Spleen (tissue), 7 donors: ENCODE results near the gene CASP3.

ENCODE experiments used
- POLR2A ChIP-seq, 3 donors: fragments of 450-650 bp; IDR thresholded peaks; one replicate each; pipeline ENCODE4 v1.5.1; 2017; ENCODE audit warnings: antibody characterized with exemption in 3 of 3, mild to moderate bottlenecking in 1 of 3
- TF ChIP-seq, protein P1 (sequence below), 11 experiments: fragments of 200-600 bp in 7 of 11; fragments of 450-650 bp in 4 of 11; sonication (generic) in 4 of 11; IDR thresholded peaks in 8 of 11; conservative IDR thresholded peaks in 3 of 11; 1 replicate in 7 of 11; 2 replicates in 4 of 11; pipeline versions ENCODE4 v1.4.0 to v1.8.0; 2016 to 2021; ENCODE audit warnings: antibody characterized with exemption in 11 of 11, inconsistent platforms in 4 of 11, mild to moderate bottlenecking in 1 of 11
- donor health status: DM: no; HTN: no; CAD: no; lungs with moderate emphysema.
- donor health status: DM: no; HTN: no; CAD: no.
- donor health status: DM: no; HTN: no; CAD: no.

DNA sequence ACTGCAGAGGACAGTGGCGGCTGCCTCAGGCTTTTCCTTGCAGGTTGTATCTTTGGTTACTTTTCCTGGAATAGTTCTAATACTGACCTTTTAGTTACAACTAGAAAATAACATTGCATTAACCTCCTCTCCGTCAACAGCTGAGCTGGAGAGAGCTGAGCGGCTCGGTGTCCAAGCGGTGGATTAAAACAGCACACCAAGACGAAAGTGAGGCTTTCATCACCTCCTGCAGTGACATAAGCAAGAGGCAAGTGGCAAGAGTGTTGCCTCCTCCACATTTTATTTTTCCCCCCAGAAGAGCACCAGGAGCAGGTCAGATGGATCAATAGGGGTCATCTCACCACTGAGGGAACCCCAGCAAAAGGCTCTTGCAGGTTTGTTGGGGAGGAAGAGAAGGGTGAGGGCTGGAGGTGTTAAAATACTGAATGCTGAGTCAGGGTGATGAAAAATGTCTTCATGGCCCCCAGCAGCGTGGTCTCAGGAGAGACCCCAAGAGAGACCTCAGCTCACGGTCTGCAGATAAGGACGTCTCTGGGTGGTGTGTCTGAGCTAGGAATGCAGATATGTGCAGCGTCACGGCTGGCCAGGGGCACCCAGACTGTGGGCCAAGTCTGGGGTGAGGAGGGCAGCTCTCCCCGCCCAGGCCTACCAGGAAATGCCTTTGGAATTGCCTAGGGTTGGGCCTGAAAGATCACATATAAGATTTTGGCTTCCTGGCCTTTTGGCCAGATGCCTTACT is 50.3 kb downstream of the CASP3 start:
- TF ChIP-seq, protein P1, sequence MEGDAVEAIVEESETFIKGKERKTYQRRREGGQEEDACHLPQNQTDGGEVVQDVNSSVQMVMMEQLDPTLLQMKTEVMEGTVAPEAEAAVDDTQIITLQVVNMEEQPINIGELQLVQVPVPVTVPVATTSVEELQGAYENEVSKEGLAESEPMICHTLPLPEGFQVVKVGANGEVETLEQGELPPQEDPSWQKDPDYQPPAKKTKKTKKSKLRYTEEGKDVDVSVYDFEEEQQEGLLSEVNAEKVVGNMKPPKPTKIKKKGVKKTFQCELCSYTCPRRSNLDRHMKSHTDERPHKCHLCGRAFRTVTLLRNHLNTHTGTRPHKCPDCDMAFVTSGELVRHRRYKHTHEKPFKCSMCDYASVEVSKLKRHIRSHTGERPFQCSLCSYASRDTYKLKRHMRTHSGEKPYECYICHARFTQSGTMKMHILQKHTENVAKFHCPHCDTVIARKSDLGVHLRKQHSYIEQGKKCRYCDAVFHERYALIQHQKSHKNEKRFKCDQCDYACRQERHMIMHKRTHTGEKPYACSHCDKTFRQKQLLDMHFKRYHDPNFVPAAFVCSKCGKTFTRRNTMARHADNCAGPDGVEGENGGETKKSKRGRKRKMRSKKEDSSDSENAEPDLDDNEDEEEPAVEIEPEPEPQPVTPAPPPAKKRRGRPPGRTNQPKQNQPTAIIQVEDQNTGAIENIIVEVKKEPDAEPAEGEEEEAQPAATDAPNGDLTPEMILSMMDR (IDR thresholded peaks at IDR 0.05 in 8 of 11, conservative IDR thresholded peaks at IDR 0.05 in 3 of 11): no peak
- no peak for TF ChIP-seq POLR2A (IDR thresholded peaks at IDR 0.05)
